ENCODE measurements around the gene CDH4. TPM values are rescaled to one million over a fixed set of nuclear protein-coding genes. Genes with fewer than 3 reads are reported as not detected.

Gene CDH4
- total and polyA plus RNA-seq, 2 of the 8 experiments (the other 6 are each of a cell fraction or from before 2014, with no cell fraction given) = 4.3 to 7.9 TPM

GRCh38 chr20:61884571-61885389 is 632.7 kb downstream of the CDH4 start (continued):
- TF ChIP-seq CHD7 (IDR thresholded peaks at IDR 0.05; ENCODE audit: insufficient replicate concordance, low read length) (no peak), CTCF (IDR thresholded peaks at IDR 0.05; ENCODE audit: control extremely low read depth in 1 of 3, insufficient read depth in 1 of 3, low read depth in 1 of 3, low read length in 3 of 3) (peak in 2 of 3 experiments; percentile 11 to 13; a peak in 2 of 4 replicates), RAD21 (IDR thresholded peaks at IDR 0.05 in 1 of 2, conservative IDR thresholded peaks at IDR 0.05 in 1 of 2; ENCODE audit: low read depth in 2 of 2, low read length in 2 of 2) (peak; percentile 4 to 19; a peak in 1 of 4 replicates)

All from H1 (cell line).